Spleen (tissue), 11 donors: ENCODE measurements around the gene FAM110D. TPM values are rescaled to one million over a fixed set of nuclear protein-coding genes. Genes with fewer than 3 reads are reported as not detected.

Experiments used
- DNase-seq: peaks from one replicate; pipeline ENCODE4 v3.0.0-alpha.2; 2020
- H3K27ac ChIP-seq, 8 donors: fragments of 200-600 bp; sonication (generic) in 7 of 8; 1 replicate in 4 of 8; 2 replicates in 4 of 8; pipeline versions ENCODE4 v1.5.0 to v1.8.0; 2016 to 2021; ENCODE audit warnings: inconsistent platforms in 4 of 8, mild to moderate bottlenecking in 4 of 8, moderate library complexity in 1 of 8
- H3K27me3 ChIP-seq, 7 donors: fragments of 200-600 bp; sonication (generic) in 6 of 7; replicated peaks in 1 of 7; 1 replicate in 4 of 7; 2 replicates in 3 of 7; pipeline versions ENCODE4 v1.5.0 to v1.8.0; 2016 to 2021; ENCODE audit warnings: inconsistent platforms in 3 of 7, mild to moderate bottlenecking in 1 of 7
- H3K36me3 ChIP-seq, 6 donors: fragments of 200-600 bp; sonication (generic) in 5 of 6; 1 replicate in 4 of 6; 2 replicates in 2 of 6; pipeline versions ENCODE4 v1.5.0 to v1.8.0; 2016 to 2021; ENCODE audit warnings: inconsistent platforms in 2 of 6
- H3K4me1 ChIP-seq, 6 donors: fragments of 200-600 bp; sonication (generic) in 5 of 6; 1 replicate in 3 of 6; 2 replicates in 3 of 6; pipeline versions ENCODE4 v1.5.0 to v1.8.0; 2016 to 2021; ENCODE audit warnings: inconsistent platforms in 3 of 6
- H3K4me3 ChIP-seq, 8 donors: fragments of 200-600 bp; sonication (generic) in 7 of 8; 1 replicate in 4 of 8; 2 replicates in 4 of 8; pipeline versions ENCODE4 v1.5.0 to v1.8.0; 2016 to 2021; ENCODE audit warnings: inconsistent platforms in 4 of 8, mild to moderate bottlenecking in 4 of 8, moderate library complexity in 2 of 8
- H3K9me3 ChIP-seq, 8 donors: fragments of 200-600 bp; sonication (generic) in 7 of 8; 1 replicate in 4 of 8; 2 replicates in 4 of 8; pipeline versions ENCODE4 v1.5.0 to v1.8.0; 2016 to 2021; ENCODE audit warnings: inconsistent platforms in 4 of 8
- POLR2A ChIP-seq, 3 donors: fragments of 450-650 bp; IDR thresholded peaks; one replicate each; pipeline ENCODE4 v1.5.1; 2017; ENCODE audit warnings: antibody characterized with exemption in 3 of 3, mild to moderate bottlenecking in 1 of 3
- POLR2AphosphoS5 ChIP-seq, 3 donors: sonication (generic); formaldehyde crosslinking; IDR thresholded peaks; one replicate each; pipeline ENCODE4 v1.5.1; 2017; ENCODE audit warnings: antibody characterized with exemption in 3 of 3
- WGBS, 5 donors: extraction: QIAGEN DNeasy Blood & Tissue Kit in 3 of 5; methylation state at CpG; one replicate each; pipeline versions ENCODE4 v1.1.5 to v1.1.7; 2013 to 2018; 5-methylcytosine and 5-hydroxymethylcytosine counted together
- intact Hi-C: fragments of 100-400 bp; cut with DNase I; formaldehyde crosslinking; loops from one replicate; pipeline ENCODE4 v1.15.0; 2023; ENCODE audit warnings: low total_unique reads
- polyA plus RNA-seq, 3 donors: library from polyadenylated mRNA; stranded (reverse); fragments of 200-250 nt; gene quantifications; one replicate each; pipeline ENCODE4 v1.2.1, GENCODE V29; 2013
- total RNA-seq, 7 donors: library from RNA; depleted of rRNA in 3 of 7; stranded (reverse); fragments of >200 nt in 3 of 7; fragmentation: NEBNext Ultra II Directional in 4 of 7; extraction: Animal tissue kit (Norgen Biotek cat#: 25700) in 4 of 7; gene quantifications; one replicate each; pipeline versions ENCODE4 v1.1.0 to v1.2.1, GENCODE V29; 2016 to 2021
- TF ChIP-seq, protein P1 (sequence below), 11 experiments: fragments of 200-600 bp in 7 of 11; fragments of 450-650 bp in 4 of 11; sonication (generic) in 4 of 11; IDR thresholded peaks in 8 of 11; conservative IDR thresholded peaks in 3 of 11; 1 replicate in 7 of 11; 2 replicates in 4 of 11; pipeline versions ENCODE4 v1.4.0 to v1.8.0; 2016 to 2021; ENCODE audit warnings: antibody characterized with exemption in 11 of 11, inconsistent platforms in 4 of 11, mild to moderate bottlenecking in 1 of 11
- donor health status: healthy with polysubstance abuse.
- donor health status: DM: no; HTN: no; CAD: no; lungs with moderate emphysema.
- donor health status: DM: no; HTN: no; CAD: no.
- donor health status: Bipolar disorder and iron deficiency.
- donor health status: healthy.
- donor health status: DM: no; HTN: no; CAD: no.
- donor health status: DM: yes; HTN: yes; CAD: no.

The FAM110D gene
- total and polyA plus RNA-seq, 10 donors = 0.44 to 5.9 (median 1.2) TPM

DNA sequence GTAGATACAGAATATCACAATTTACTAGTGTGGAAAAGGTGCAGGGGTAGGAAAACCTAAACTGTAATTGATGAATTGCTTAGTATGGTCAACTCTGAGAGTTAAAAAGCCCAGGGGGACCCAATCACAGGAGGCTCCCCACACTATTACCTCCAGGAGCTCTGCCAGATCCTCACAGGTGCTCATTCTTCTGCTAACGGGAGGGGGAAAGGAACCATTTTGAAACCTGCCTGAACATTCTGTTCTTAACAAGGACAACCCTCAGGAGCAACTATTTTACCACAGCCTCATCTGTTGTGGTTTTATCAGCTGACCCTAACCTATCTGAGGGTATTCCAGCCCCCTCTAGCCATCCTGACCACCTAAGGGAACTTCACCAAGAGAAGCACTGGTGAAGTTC lies 28.2 kb upstream of the FAM110D start:
- TF ChIP-seq, protein P1, sequence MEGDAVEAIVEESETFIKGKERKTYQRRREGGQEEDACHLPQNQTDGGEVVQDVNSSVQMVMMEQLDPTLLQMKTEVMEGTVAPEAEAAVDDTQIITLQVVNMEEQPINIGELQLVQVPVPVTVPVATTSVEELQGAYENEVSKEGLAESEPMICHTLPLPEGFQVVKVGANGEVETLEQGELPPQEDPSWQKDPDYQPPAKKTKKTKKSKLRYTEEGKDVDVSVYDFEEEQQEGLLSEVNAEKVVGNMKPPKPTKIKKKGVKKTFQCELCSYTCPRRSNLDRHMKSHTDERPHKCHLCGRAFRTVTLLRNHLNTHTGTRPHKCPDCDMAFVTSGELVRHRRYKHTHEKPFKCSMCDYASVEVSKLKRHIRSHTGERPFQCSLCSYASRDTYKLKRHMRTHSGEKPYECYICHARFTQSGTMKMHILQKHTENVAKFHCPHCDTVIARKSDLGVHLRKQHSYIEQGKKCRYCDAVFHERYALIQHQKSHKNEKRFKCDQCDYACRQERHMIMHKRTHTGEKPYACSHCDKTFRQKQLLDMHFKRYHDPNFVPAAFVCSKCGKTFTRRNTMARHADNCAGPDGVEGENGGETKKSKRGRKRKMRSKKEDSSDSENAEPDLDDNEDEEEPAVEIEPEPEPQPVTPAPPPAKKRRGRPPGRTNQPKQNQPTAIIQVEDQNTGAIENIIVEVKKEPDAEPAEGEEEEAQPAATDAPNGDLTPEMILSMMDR (IDR thresholded peaks at IDR 0.05 in 8 of 11, conservative IDR thresholded peaks at IDR 0.05 in 3 of 11) = no peak
- no peak for TF ChIP-seq POLR2A (IDR thresholded peaks at IDR 0.05)
- TF ChIP-seq POLR2AphosphoS5 (IDR thresholded peaks at IDR 0.05) = no peak
- Histone ChIP-seq H3K4me3 (no peak overlapping the region), H3K36me3 (no peaks in the 10 kb centered on the region), H3K4me1 (peaks cover 0 to 29% (median 23%) of the 10 kb centered on the region in 6 donors), H3K27ac (no peak overlapping the region), H3K9me3 (peaks cover 0 to 10% (median 0%) of the 10 kb centered on the region in 8 donors), H3K27me3 (no peaks in the 10 kb centered on the region)
- DNase-seq = no peak
- intact Hi-C loops = no loop called here
- WGBS, 5 donors = 65 to 89% (median 71%) methylated on average over 1 of the region's 1 CpG

DNA sequence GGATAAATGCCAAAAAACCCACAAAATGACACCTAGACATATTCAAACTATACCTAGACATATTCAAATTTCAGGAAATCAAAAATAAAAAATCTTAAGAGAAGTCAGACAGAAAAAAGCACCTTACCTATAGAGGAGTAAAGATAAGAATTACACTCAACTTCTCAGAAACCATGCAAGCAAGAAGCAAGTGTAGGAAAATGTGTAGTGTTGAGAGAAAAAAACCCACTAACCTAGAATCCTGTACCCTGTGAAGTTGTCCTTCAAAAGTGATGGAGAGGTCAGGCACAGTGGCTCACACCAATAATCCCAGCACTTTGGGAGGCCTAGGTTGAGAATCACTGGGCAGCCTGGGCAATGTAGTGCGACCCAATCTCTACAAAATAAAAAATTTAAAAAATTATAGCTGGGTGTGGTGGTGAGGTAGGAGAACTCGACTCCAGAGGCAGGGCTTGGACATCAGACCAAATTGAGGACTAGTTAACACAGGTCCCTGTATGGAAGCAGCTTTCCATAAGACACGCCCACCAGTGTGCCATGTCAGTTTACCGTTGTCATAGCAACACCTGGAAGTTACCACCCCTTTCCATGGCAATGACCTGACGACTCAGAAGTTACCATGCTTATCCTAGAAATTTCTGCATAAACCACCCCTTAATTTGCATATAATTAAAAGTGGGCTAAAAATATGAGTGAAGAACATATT lies 26.6 kb upstream of the FAM110D start:
- H3K4me3 ChIP-seq = no peak overlapping the region
- intact Hi-C loops = no loop called here
- no peaks in the 10 kb centered on the region for H3K27me3 ChIP-seq
- H3K27ac ChIP-seq = no peak overlapping the region
- peaks cover 0 to 10% (median 0%) of the 10 kb centered on the region in 8 donors for H3K9me3 ChIP-seq
- no peaks in the 10 kb centered on the region for H3K36me3 ChIP-seq
- peaks cover 0 to 13% (median 7%) of the 10 kb centered on the region in 6 donors for H3K4me1 ChIP-seq
- DNase-seq = no peak
- TF ChIP-seq, protein P1 (IDR thresholded peaks at IDR 0.05 in 8 of 11, conservative IDR thresholded peaks at IDR 0.05 in 3 of 11) = no peak
- TF ChIP-seq POLR2A (IDR thresholded peaks at IDR 0.05) = no peak
- no peak for TF ChIP-seq POLR2AphosphoS5 (IDR thresholded peaks at IDR 0.05)
- 81 to 89% (median 86%) methylated on average over 5 of the region's 5 CpGs for WGBS, 5 donors

DNA sequence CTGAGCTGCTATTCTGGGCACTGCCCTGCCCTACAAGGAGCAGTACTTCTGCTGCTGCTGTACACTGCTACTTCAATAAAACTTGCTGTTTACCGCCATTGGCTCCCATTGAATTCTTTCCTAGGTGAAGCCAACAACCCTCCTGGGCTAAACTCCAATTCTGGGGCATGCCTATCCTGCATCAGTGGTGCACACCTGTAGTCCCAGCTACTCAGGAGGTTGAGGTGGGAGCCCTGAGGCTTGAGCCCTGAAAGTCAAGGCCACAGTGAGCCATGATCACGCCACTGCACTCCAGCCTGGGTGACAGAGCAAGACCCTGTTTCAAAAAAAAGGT lies 26.1 kb upstream of the FAM110D start:
- intact Hi-C loops = no loop called here
- H3K4me3 ChIP-seq = no peak overlapping the region
- H3K4me1 ChIP-seq = peaks cover 0 to 8% (median 2%) of the 10 kb centered on the region in 6 donors
- DNase-seq = no peak
- TF ChIP-seq POLR2AphosphoS5 (IDR thresholded peaks at IDR 0.05) (no peak), POLR2A (IDR thresholded peaks at IDR 0.05) (no peak)
- TF ChIP-seq, protein P1 (IDR thresholded peaks at IDR 0.05 in 8 of 11, conservative IDR thresholded peaks at IDR 0.05 in 3 of 11) = no peak
- 94 to 100% (median 95%) methylated on average over 2 of the region's 2 CpGs for WGBS, 5 donors
- no peaks in the 10 kb centered on the region for H3K27me3 ChIP-seq
- H3K9me3 ChIP-seq = peaks cover 0 to 10% (median 0%) of the 10 kb centered on the region in 8 donors
- no peak overlapping the region for H3K27ac ChIP-seq
- no peaks in the 10 kb centered on the region for H3K36me3 ChIP-seq

DNA sequence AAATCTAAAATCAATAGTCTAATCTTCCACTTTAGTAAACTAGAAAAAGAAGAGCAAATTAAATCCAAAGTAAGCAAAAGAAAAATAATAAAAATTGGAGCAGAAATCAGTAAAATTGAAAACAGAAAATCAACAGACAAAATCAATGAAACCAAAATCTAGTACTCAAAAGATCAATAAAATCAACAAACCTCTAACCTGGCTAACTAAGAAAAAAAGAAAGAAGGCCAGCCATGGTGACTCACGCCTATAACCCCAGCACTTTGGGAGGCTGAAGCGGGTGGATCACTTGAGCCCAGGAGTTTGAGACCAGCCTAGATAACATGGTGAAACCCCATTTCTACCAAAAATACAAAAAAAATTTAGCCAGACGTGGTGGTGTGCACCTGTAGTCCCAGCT lies 24.4 kb upstream of the FAM110D start:
- TF ChIP-seq, protein P1 (IDR thresholded peaks at IDR 0.05 in 8 of 11, conservative IDR thresholded peaks at IDR 0.05 in 3 of 11) = no peak
- TF ChIP-seq POLR2AphosphoS5 (IDR thresholded peaks at IDR 0.05) = no peak
- no peak for TF ChIP-seq POLR2A (IDR thresholded peaks at IDR 0.05)
- Histone ChIP-seq H3K9me3 (peaks cover 0 to 10% (median 0%) of the 10 kb centered on the region in 8 donors), H3K4me1 (peaks cover 0 to 6% (median 0%) of the 10 kb centered on the region in 6 donors), H3K27me3 (no peaks in the 10 kb centered on the region), H3K4me3 (no peak overlapping the region), H3K36me3 (no peaks in the 10 kb centered on the region), H3K27ac (no peak overlapping the region)
- 90 to 100% (median 93%) methylated on average over 3 of the region's 3 CpGs for WGBS, 5 donors
- intact Hi-C loops = no loop called here
- DNase-seq = no peak
